GM18517 (cell line): ENCODE data around the gene EIF3K.

Experiments used
- ATAC-seq: cut with Tn5 transposase; IDR thresholded peaks from one replicate; pipeline ENCODE4 v1.9.1; 2021; ENCODE audit warnings: mild to moderate bottlenecking, moderate library complexity; ENCODE audit not compliant: unreplicated experiment

The EIF3K gene

GRCh38 chr19:38665219-38665931 is 46.4 kb downstream of the EIF3K start:
- ATAC-seq: no peak

GRCh38 chr19:38665950-38666662 is 47.1 kb downstream of the EIF3K start:
- ATAC-seq: no peak

- no peak for ATAC-seq
These were observed 47.9 kb downstream of the EIF3K start for GRCh38 chr19:38666663-38667511.

- no peak for ATAC-seq
These were observed 48.7 kb downstream of the EIF3K start for GRCh38 chr19:38667661-38668171.

GRCh38 chr19:38669552-38669951 is 50.6 kb downstream of the EIF3K start:
- no peak for ATAC-seq

- ATAC-seq: no peak
These were observed 52.0 kb downstream of the EIF3K start for GRCh38 chr19:38670921-38671398.

- ATAC-seq: no peak
These were observed 52.7 kb downstream of the EIF3K start for GRCh38 chr19:38671654-38672053.

GRCh38 chr19:38673030-38673429 is 54.0 kb downstream of the EIF3K start:
- ATAC-seq: no peak

GRCh38 chr19:38674388-38675171 is 55.6 kb downstream of the EIF3K start:
- ATAC-seq: no peak

GRCh38 chr19:38675611-38676010 is 56.6 kb downstream of the EIF3K start:
- ATAC-seq: no peak

- no peak for ATAC-seq
These were observed 57.3 kb downstream of the EIF3K start for GRCh38 chr19:38676023-38676877.

GRCh38 chr19:38676878-38677646 is 58.1 kb downstream of the EIF3K start:
- ATAC-seq: no peak

- ATAC-seq: no peak
These were observed 59.4 kb downstream of the EIF3K start for GRCh38 chr19:38678217-38678890.

GRCh38 chr19:38678891-38679494 is 60.0 kb downstream of the EIF3K start:
- no peak for ATAC-seq

GRCh38 chr19:38679839-38680238 is 60.9 kb downstream of the EIF3K start:
- no peak for ATAC-seq

- ATAC-seq: no peak
These were observed 63.3 kb downstream of the EIF3K start for GRCh38 chr19:38682195-38682867.

- no peak for ATAC-seq
These were observed 63.9 kb downstream of the EIF3K start for GRCh38 chr19:38682872-38683392.
